DMS79 (cell line): ENCODE measurements around the gene MZT1.
"Not testable (repeated sequence)": the region's sequence is repeated elsewhere in the genome, so short reads cannot be mapped to it uniquely, and the experiment has no call there.

Experiments used
- DNase-seq: peaks from one replicate; lab custom pipeline; 2025; lab: John Stamatoyannopoulos, UW

Gene MZT1

GRCh38 chr13:72727417-72728289, at the start of gene MZT1, which contains the start of gene BORA:
MZT1 (minus strand) TSS chr13:72727629; CDS start chr13:72727602, 27 bp downstream.
BORA (plus strand) TSS chr13:72727923; CDS start chr13:72728941, 1,018 bp downstream.
- DNase-seq = peak; percentile 91

GRCh38 chr13:72774019-72774418, 46.6 kb upstream of the MZT1 start:
- no peak for DNase-seq

- no peak for DNase-seq
These were observed 36.0 kb upstream of the MZT1 start for GRCh38 chr13:72763411-72763810.

- no peak for DNase-seq
These were observed 32.8 kb upstream of the MZT1 start for GRCh38 chr13:72760189-72760588.

- DNase-seq = no peak
These were observed 30.5 kb upstream of the MZT1 start for GRCh38 chr13:72757792-72758535.

GRCh38 chr13:72754111-72754510, 26.7 kb upstream of the MZT1 start:
- DNase-seq = no peak

GRCh38 chr13:72751220-72751619, 23.8 kb upstream of the MZT1 start:
- DNase-seq = no peak

GRCh38 chr13:72745260-72745659, 17.8 kb upstream of the MZT1 start:
- DNase-seq = no peak

GRCh38 chr13:72740015-72740414, 12.6 kb upstream of the MZT1 start:
- no peak for DNase-seq

GRCh38 chr13:72737033-72737432, 9.6 kb upstream of the MZT1 start:
- DNase-seq = no peak

GRCh38 chr13:72728290-72728605, 819 bp upstream of the MZT1 start:
- no peak for DNase-seq

- peak; percentile 15 for DNase-seq
These were observed 558 bp downstream of the MZT1 start for GRCh38 chr13:72726726-72727416.

- DNase-seq = not testable (repeated sequence)
These were observed 1.2 kb downstream of the MZT1 start for GRCh38 chr13:72726185-72726584.

GRCh38 chr13:72716776-72717175, 10.7 kb downstream of the MZT1 start:
- no peak for DNase-seq

GRCh38 chr13:72700509-72700908, 26.9 kb downstream of the MZT1 start:
- DNase-seq = no peak

GRCh38 chr13:72698164-72698563, 29.3 kb downstream of the MZT1 start:
- no peak for DNase-seq

- DNase-seq = no peak
These were observed 30.9 kb downstream of the MZT1 start for GRCh38 chr13:72696579-72696978.

- DNase-seq = no peak
These were observed 33.1 kb downstream of the MZT1 start for GRCh38 chr13:72694314-72694713.

- no peak for DNase-seq
These were observed 33.6 kb downstream of the MZT1 start for GRCh38 chr13:72693832-72694231.

- DNase-seq = no peak
These were observed 34.4 kb downstream of the MZT1 start for GRCh38 chr13:72692884-72693514.

GRCh38 chr13:72689181-72689696, 38.2 kb downstream of the MZT1 start:
- DNase-seq = no peak

GRCh38 chr13:72686766-72687165, 40.7 kb downstream of the MZT1 start:
- DNase-seq = no peak
